Stimulated activated CD8-positive, alpha-beta memory T cell treated with anti-CD3 and anti-CD28 coated beads, Interleukin-12 subunit alpha, Interleukin-12 subunit beta, amount 100 ng/mL, for 4 hours (primary cell): ENCODE results near the gene OR6J1.
"Not testable (repeated sequence)": the region's sequence is repeated elsewhere in the genome, so short reads cannot be mapped to it uniquely, and the experiment has no call there.

Source experiments
- DNase-seq: peaks from one replicate; pipeline ENCODE4 v3.0.0-alpha.2; 2020; ENCODE audit warnings: low read depth

OR6J1 gene

GRCh38 chr14:22606380-22606779 lies 37.8 kb downstream of the OR6J1 start:
- DNase-seq, result no peak

DNA sequence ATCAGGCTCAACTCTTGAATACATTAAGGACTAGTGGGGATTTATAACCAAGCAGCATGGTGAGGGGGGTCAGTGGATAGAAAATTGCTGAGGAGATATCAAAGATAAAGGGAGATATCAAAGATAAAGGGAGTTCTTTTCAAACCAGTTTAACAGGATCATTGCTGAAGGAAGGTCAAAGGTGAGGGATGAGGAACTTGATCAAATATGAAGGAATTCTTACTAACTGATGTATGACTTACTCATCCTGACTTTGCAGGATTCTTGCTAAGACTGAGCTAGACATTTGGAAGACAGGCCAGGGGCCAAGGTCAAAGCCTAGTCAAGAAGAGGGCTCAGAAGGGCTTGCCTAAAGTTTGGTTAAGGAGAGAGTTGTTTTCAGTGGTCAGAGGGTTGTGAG lies 41.3 kb downstream of the OR6J1 start:
- no peak for DNase-seq

DNA sequence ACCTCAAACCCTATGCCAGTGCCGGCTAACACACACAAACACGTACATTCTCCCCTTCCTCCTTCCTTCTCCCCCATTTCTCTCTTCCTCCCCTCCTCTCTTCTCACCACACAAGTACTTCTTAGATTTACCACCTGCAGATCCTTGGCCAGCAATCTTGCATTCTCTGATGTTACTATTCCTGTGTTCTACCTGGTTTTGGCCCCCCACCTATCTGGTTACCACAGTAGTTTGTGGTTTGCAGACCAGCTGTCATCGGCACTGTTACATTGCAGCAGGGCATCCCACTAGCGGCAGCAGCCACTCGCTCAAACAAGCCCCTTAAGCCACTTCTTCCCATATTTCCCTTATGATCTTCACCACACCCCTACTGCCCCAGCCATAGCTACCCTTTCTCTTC lies 42.2 kb downstream of the OR6J1 start:
- no peak for DNase-seq

- DNase-seq, result no peak
Observed at GRCh38 chr14:22601456-22601855, 42.7 kb downstream of the OR6J1 start.

DNA sequence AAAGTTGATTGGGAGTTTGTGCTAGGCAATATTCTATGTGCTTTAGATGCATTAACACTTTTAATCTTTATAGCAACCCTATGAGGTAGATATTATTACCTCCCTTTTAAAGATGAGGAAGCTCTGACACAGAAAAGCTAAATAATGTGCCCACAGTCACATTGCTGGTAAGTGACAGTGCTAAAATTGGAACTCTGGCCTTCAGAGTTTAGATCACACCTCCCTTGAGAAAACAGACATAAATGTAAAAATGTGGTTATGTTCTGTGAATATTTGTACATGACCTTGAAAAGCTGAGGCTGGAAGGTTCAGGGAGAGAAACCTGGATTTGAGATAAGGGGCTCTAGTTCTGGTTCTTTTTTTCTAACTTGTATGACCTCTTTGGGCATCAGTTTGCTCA lies 44.1 kb downstream of the OR6J1 start:
- DNase-seq, result no peak

DNA sequence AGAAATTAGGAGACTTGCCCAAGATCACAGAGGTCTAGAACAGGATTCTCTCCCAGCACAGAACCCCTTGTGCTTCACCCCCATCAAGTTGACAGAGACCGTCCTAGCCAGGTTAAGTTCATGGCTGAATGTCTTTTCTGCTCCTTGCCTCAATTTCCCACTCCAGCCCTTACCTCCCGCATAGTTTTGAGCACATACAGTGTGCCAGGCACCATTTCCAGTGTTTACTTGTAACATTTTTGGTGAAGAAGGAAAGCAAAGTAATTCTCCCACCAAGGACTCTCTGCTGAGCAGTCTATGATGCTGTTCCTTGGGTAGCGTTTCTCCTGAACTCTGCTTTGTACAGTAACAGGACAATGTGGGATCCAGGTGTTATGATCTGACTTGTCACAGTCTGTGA lies 44.8 kb downstream of the OR6J1 start:
- DNase-seq, result no peak

DNA sequence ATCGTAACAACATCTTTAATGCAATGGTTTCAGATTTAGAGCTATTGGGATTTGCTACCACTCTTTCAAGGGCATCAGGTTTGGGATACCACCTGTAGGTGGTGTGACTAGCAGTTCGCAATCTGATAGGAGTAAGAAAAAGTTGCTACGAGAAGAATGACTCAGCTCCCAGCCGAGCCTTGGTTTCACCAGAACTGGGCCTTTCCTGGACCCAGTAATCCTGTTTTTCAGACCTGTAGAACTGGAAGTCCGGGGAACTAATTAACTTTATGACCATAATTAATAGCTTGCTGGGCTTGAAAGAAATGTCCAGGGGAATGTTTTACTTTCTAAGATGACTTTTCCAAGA lies 45.3 kb downstream of the OR6J1 start:
- no peak for DNase-seq

- DNase-seq, result peak; percentile 45
Observed at GRCh38 chr14:22598099-22598895, 45.9 kb downstream of the OR6J1 start, which contains the start of gene ABHD4. TSS of gene ABHD4 (plus strand) at chr14:22598300. CDS start at chr14:22598307, 7 bp downstream.

- no peak for DNase-seq
Observed at GRCh38 chr14:22597771-22598098, 46.4 kb downstream of the OR6J1 start.

DNA sequence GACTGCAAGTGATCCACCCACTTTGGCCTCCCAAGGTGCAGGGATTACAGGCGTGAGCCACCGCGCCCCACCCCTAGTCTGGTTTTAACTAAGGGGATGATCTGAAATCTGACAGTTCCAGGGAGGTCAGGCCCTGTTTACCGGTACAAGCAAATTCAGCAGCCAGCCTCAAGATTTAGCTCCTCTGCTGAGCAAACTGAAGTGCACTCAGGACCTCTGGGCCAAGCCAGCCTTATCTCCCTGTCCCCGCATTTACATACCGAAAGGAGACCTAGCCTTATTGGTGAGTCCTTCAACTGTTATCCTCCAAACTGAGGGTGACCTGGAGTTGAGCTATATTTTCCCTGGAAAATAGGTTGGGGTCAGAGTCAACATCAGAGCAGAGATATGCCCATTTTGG lies 46.9 kb downstream of the OR6J1 start:
- no peak for DNase-seq

GRCh38 chr14:22596354-22596879 lies 47.7 kb downstream of the OR6J1 start:
- DNase-seq, result no peak

GRCh38 chr14:22594156-22594716 lies 49.9 kb downstream of the OR6J1 start:
- DNase-seq, result no peak

DNA sequence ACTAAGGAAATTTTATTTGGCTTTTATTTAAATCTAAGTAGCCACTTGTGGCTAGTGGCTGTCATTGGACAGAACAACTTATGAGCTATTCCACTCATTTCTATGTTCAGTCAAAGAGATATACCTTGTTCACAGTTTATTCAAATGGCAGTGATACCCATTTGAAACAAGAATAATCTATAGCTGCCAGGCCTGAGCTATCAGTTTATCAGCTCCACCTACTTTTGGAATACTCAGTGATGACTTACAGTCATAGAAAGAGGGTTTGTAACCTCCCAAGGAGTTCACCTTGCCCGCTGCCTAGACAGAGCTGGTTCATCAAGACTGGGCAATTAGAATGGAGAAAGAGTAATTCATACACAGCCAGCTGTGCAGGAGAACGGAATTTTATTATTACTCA lies 50.6 kb downstream of the OR6J1 start:
- DNase-seq, result no peak

DNA sequence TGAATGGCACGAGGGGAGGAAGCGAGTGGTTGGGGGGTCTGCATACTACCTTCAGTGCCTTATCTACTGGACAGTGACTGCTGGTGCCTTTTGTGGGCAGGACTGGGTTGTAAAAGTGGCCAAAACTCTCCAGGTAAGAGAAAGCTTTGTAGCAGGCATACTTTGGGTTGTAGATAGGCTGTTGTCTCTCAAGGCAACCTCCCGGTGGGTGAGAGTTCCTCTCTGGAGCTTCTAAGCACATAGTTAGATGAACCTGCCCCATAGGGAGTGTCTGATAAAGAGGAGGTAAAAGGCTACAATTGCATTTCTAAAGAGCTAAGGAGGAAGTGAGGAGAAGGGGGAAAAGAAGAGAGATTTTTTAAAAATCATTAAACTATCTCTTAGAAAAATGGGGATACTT lies 51.0 kb downstream of the OR6J1 start:
- DNase-seq, result no peak

- DNase-seq, result peak; percentile 99
Observed at GRCh38 chr14:22589096-22589839, 54.9 kb downstream of the OR6J1 start, which contains the start of gene DAD1. TSS of gene DAD1 (minus strand) at chr14:22589224. CDS start at chr14:22589157, 67 bp downstream.

GRCh38 chr14:22588526-22589095 lies 55.5 kb downstream of the OR6J1 start:
- no peak for DNase-seq

DNA sequence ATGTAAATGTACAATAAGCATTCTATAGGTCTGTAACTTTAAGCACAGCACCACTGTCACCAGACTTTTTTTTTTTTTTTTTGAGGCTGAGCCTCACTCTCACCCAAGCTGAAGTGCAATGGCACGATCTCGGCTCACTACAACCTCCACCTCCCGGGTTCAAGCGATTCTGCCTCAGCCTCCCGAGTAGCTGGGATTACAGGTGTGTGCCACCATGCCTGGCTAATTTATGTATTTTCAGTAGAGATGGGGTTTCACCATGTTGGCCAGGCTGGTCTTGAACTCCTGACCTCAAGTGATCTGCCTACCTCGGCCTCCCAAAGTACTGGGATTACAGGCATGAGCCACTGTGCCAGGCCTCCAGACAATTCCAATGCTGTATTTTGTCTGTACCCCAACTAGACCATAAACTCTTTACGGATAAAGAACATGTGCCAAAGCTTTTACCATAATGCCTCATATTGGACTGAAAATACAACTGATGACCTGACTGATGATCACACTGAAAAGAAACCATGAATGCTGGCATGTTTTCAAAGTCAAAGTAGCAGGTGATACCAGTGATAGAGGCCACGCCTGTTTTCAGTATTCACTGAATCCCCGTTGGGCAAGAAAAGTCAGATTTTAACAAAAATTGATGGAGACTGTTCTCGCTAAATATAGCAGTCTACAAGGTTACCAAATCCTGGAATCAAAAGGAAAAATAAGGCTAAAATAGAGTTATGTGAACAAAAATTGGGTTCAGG lies 56.3 kb downstream of the OR6J1 start:
- not testable (repeated sequence) for DNase-seq

- DNase-seq, result no peak
Observed at GRCh38 chr14:22587247-22587646, 56.9 kb downstream of the OR6J1 start.

DNA sequence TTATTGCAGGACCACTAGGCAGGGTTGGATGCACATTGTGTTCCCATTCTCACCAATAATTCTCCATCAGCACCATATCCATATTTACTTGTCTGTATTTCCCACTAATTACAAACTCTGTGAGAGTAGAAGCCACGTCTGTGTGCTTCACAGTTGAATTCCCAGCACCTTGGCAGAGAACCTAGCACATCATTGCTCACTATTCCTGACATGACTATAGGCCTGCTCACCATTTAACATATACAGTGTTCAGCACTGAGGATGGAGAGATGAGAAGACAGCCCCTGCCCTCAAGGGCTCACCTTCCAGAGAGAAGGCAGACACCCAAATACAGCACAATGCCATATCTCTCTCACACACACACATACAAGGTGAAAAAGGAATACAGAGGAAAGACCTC lies 60.2 kb downstream of the OR6J1 start:
- DNase-seq, result no peak
